ENCODE results near the gene NFATC1. TPM values are rescaled to one million over a fixed set of nuclear protein-coding genes. Genes with fewer than 3 reads are reported as not detected.

NFATC1 gene
- total RNA-seq, 6 donors from 2014 or later = 13.6 to 39.5 (median 20.3) TPM

DNA sequence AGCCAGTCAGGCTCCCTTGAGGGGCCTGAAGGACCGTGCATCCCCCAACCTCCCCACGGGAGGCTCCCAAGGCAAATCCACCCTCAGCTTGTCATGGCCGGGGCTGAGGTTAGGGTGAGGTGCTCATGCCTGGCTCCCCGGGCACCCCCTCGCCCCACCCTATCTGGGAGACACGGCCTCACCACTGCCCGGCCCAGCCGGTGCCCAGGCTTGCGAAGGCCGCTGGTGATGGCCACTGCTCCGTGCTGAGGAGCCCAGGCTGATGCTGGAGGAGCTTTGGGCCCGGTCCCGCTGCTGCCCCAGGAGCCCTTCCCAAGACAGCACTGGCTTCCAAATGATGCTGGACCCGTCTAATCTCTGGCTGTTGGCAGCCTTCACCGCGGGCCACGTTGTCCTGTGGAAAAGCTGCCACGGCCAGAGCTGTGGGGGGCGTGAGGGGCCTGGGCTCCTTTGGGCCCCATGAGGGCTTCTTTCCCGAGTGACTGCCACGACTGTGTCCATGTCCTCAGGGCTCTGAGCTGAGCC lies 148.2 kb downstream of the NFATC1 start:
- H3K4me3 ChIP-seq = no peak overlapping the region
- H3K27me3 ChIP-seq = peaks cover 0 to 5% (median 0%) of the 10 kb centered on the region in 4 donors
- H3K36me3 ChIP-seq = no peaks in the 10 kb centered on the region
- no peak overlapping the region for H3K27ac ChIP-seq
- DNase-seq (peak; percentile 17 to 68), ATAC-seq (ENCODE audit: low FRiP score in 2 of 2) (peak in 1 of 2 donors; percentile 7)
- no peaks in the 10 kb centered on the region for H3K9me3 ChIP-seq
- 93 to 100% methylated on average over 1 to 16 of the region's 21 CpGs for WGBS, 2 donors
- no peaks in the 10 kb centered on the region for H3K4me1 ChIP-seq
- TF ChIP-seq, protein P1, sequence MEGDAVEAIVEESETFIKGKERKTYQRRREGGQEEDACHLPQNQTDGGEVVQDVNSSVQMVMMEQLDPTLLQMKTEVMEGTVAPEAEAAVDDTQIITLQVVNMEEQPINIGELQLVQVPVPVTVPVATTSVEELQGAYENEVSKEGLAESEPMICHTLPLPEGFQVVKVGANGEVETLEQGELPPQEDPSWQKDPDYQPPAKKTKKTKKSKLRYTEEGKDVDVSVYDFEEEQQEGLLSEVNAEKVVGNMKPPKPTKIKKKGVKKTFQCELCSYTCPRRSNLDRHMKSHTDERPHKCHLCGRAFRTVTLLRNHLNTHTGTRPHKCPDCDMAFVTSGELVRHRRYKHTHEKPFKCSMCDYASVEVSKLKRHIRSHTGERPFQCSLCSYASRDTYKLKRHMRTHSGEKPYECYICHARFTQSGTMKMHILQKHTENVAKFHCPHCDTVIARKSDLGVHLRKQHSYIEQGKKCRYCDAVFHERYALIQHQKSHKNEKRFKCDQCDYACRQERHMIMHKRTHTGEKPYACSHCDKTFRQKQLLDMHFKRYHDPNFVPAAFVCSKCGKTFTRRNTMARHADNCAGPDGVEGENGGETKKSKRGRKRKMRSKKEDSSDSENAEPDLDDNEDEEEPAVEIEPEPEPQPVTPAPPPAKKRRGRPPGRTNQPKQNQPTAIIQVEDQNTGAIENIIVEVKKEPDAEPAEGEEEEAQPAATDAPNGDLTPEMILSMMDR (IDR thresholded peaks at IDR 0.05) = no peak
- TF ChIP-seq POLR2A (IDR thresholded peaks at IDR 0.05) (no peak), POLR2AphosphoS5 (IDR thresholded peaks at IDR 0.05) (no peak), EP300 (IDR thresholded peaks at IDR 0.05) (no peak)

GRCh38 chr18:79544386-79544963 lies 148.7 kb downstream of the NFATC1 start:
- H3K4me3 ChIP-seq = no peak overlapping the region
- no peaks in the 10 kb centered on the region for H3K36me3 ChIP-seq
- 35 to 41% methylated on average over 8 to 21 of the region's 23 CpGs for WGBS, 2 donors
- no peaks in the 10 kb centered on the region for H3K4me1 ChIP-seq
- DNase-seq = peak; percentile 12 to 67
- H3K27ac ChIP-seq = no peak overlapping the region
- H3K9me3 ChIP-seq = no peaks in the 10 kb centered on the region
- TF ChIP-seq, protein P1 (IDR thresholded peaks at IDR 0.05) = no peak
- TF ChIP-seq POLR2A (IDR thresholded peaks at IDR 0.05) (no peak), POLR2AphosphoS5 (IDR thresholded peaks at IDR 0.05) (no peak), EP300 (IDR thresholded peaks at IDR 0.05) (no peak)
- H3K27me3 ChIP-seq = peaks cover 0 to 5% (median 0%) of the 10 kb centered on the region in 4 donors
- peak in 1 of 2 donors; percentile 25 for ATAC-seq (ENCODE audit: low FRiP score in 2 of 2)

DNA sequence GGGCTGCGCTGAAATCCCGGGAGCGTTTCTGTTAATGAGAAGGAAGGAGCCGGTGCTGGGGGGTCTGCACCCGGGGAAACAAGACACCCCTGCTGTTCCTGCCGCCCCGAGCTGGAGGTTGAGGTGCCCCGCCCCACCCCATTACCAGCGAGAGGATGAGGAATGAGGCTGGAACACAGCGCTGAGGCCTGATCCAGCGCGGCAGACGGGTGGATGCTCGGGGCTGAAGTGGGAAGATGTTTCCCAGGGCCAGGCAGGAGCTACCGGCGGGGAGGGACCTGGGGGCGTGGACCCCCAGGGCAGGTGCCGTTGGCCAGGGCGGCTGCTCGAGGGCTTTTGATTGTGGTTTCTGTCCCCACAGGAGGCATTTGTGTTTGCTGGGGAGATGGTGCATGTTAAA lies 149.5 kb downstream of the NFATC1 start:
- H3K36me3 ChIP-seq = no peaks in the 10 kb centered on the region
- no peak overlapping the region for H3K4me3 ChIP-seq
- no peaks in the 10 kb centered on the region for H3K9me3 ChIP-seq
- no peak overlapping the region for H3K27ac ChIP-seq
- H3K4me1 ChIP-seq = no peaks in the 10 kb centered on the region
- 88 to 92% methylated on average over 17 to 20 of the region's 20 CpGs for WGBS, 2 donors
- ATAC-seq (ENCODE audit: low FRiP score in 2 of 2) (no peak), DNase-seq (peak; percentile 9 to 56)
- no peak for TF ChIP-seq POLR2A (IDR thresholded peaks at IDR 0.05)
- TF ChIP-seq EP300 (IDR thresholded peaks at IDR 0.05) = no peak
- no peak for TF ChIP-seq POLR2AphosphoS5 (IDR thresholded peaks at IDR 0.05)
- TF ChIP-seq, protein P1 (IDR thresholded peaks at IDR 0.05) = no peak
- H3K27me3 ChIP-seq = peaks cover 0 to 5% (median 0%) of the 10 kb centered on the region in 4 donors

- Histone ChIP-seq H3K9me3 (no peaks in the 10 kb centered on the region), H3K36me3 (no peaks in the 10 kb centered on the region), H3K4me1 (no peaks in the 10 kb centered on the region), H3K27me3 (peaks cover 0 to 5% (median 0%) of the 10 kb centered on the region in 4 donors), H3K4me3 (no peak overlapping the region), H3K27ac (no peak overlapping the region)
- WGBS, 2 donors = 79 to 82% methylated on average over 8 to 18 of the region's 18 CpGs
- ATAC-seq (ENCODE audit: low FRiP score in 2 of 2) (no peak), DNase-seq (peak; percentile 15 to 70)
- TF ChIP-seq, protein P1 (IDR thresholded peaks at IDR 0.05) = no peak
- no peak for TF ChIP-seq POLR2A (IDR thresholded peaks at IDR 0.05)
Observed at GRCh38 chr18:79545736-79546171, 150.0 kb downstream of the NFATC1 start.
